NCI-H146 treated with DMSO at 0.1 percent for 48 hours (cell line): ENCODE measurements around the gene AP3D1.

Experiments used
- DNase-seq: peaks from one replicate; lab custom pipeline; 2025; ENCODE audit not compliant: unreplicated experiment; lab: John Stamatoyannopoulos, UW

AP3D1 gene

DNA sequence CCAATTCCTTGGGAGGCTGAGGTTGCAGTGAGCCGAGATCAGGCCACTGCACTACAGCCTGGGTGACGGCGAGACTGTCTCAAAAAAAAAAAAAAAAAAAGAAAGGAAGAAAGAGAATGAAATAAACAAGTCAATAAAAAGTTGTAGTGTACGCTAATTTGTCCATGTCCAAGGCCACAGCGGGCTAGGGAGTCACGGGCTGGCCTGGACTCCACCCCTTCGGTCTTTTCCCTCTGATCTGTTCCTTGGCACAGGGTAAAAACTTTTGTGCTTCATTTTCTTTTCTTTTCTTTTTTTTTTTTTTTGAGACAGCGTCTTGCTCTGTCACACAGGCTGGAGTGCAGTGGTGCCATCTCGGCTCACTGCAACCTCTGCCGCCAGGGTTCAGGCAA, 80.9 kb downstream of the AP3D1 start:
- DNase-seq, result no peak

DNA sequence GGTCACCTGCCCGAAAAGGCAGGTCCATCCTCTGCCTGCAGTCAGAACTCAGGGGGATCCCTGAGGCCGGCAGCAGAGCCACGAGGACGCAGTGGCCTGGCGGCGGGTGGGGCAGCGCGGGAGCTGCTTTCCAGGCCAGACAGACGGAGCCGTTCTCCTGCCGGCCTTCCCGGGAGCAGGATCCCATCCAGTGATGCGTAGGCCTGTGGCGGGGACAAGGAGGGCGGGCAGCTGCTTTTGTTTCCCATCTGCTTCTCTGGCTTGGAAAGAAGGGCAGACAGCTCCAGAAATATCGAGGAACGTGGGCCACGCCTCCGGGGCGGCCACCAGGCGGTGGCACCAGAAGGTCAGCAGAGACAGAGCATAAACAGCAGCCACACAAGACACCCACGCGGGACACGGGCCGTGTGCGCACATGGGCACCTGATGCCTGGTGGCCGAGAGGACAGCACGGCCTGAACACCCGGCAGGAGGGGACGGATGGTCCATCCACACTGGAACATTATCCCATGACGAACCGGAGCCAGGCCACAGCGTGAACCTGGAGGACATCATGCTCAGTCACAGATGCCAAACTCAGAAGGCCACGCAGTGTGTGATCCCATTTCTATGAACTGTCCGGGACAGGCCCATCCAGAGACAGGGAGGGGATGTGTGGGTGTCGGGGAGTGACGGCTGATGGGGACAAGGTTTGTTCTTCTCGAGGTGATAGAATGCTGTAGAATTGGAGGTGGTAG, 86.4 kb downstream of the AP3D1 start:
- no peak for DNase-seq

DNA sequence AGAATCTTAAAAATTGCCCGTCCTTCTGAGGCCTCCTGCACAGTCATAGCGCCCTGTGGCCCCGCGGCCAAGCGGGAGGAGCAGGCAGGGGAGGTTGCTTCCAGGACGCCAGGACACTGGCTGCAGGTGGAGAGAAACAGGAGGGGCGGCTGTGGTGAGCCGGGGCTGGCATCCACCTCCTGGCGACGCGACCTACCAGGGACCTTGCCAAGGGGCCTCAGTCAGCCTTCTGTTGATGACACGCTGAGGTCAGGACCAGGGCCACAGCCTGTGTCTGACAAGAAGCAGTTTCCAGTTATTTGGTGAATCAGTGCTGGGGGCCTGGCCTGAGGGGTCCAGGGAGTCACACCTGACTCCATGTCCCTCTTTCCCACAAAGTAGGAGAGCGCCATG, 87.0 kb downstream of the AP3D1 start:
- DNase-seq, result no peak

DNA sequence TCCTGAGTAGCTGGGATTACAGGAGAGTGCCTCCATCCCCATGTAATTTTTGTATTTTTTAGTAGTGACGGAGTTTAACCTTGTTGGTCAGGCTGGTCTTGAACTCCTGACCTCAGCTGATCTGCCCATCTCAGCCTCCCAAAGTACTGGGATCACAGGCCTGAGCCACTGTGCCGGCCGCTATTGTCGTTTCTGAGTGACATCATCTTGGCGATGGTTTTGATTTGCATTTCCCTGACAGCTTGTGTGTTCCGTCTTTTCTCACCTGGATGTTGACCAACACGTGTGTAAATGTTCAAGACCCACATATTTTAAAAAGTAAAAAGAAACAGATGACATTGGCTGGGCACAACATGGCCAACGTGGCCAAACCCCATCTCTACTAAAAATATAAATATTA, 87.5 kb downstream of the AP3D1 start:
- no peak for DNase-seq

DNA sequence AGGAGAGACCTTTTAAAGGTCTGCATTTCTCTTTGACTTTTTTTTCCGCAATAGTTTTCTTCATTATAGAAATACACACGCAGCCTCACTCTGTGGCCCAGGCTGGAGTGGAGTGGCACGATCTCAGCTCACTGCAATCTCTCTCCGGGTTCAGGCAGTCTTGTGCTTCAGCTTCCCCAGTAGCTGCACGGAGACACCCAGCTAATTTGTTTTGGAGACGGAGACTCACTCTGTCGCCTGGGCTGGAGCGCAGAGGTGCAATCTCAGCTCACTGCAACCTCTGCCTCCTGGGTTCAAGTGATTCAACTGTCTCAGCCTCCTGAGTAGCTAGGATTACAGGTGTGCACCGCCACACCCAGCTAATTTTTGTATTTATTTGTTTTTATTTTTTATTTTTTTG, 88.6 kb downstream of the AP3D1 start:
- DNase-seq, result no peak

DNA sequence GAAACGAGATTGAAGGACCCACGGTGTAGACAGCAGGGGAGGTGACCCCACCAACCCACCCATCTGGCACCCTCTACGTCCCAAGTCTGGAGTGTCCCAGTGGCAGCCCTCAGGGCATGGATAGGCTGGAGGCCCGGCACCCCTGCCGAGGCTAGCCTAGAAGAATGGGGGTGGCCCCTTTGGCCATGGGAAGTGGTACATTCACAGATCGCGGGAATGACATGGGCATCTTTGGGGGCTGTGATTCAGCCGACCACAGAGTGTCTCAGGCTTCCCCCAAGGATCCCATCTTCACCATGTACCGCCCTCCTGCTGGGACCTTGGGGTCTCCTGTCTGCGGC, 89.0 kb downstream of the AP3D1 start:
- no peak for DNase-seq

DNA sequence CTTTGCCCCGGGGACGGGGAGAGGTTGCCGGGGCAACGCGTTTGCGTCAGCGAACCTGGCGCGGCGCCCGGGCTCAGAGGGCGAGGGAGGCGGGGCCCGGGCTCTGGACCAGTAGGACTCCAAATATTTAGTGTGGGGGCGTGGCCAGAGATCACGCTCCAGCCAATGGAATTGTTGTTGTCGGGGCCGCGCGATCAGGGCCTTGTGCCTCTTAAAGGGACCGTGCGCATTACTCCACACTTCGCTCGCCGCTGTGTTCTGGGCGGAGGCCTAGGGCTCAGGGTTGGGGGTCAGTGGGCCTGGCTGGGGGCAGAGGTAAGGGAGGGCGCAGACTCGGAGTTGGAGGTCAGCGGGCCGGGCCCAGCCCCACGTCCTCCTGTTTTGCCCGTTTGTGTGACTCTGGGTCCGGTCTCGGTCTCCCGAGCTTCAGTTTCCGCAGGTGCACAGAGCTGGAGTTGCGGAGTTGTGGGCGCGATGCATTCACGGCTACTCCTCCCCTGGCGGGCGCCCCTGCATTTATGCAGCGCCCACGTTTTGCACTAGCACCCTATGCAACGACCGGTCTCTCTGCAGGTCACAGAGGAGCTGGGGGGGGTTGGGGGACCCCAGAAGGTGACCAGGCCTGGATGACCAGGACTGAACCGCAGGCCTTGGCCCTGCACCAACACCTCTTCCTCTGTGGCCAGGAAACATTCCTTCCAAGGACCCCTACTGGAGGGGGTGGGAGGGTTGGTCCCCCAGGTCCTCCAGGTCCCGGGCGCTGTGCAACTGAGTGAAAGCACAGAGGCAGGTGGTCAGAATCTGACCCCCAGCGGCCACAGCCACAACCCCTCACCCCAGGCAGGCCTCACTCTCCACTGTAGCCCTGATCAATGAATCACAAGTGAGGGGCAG, 89.6 kb downstream of the AP3D1 start:
- DNase-seq, result peak; percentile 89

DNA sequence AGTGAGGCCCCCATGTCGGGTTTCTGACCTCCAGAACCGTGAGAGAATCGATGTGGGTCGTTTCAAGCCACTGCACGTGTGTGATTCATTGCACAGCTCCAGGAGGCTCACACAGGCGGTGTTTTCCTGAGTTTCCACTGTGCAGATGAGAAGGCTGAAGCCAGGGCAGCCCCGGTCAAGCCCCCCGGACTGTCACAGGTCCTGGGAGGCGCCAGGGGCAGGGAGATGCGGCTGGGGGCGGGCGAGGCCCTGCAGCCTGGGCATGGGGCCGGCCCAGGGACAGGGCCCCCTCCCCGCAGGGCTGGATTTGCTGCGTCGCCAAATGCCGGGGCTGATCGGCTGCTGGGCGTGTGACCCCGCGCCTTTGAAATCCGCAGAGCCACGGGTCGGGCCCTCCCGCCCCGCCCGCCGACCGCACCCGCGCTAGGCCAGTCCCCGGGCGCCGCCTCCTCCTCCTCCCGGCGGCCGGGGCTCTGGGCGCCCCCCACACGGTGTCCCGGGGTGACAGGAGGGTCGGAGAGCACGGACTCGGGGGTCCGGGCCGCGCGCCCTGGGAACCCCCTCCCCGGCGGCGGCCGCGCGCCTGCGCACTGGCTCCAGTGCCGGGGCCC, 90.4 kb downstream of the AP3D1 start:
- DNase-seq, result peak; percentile 26

DNA sequence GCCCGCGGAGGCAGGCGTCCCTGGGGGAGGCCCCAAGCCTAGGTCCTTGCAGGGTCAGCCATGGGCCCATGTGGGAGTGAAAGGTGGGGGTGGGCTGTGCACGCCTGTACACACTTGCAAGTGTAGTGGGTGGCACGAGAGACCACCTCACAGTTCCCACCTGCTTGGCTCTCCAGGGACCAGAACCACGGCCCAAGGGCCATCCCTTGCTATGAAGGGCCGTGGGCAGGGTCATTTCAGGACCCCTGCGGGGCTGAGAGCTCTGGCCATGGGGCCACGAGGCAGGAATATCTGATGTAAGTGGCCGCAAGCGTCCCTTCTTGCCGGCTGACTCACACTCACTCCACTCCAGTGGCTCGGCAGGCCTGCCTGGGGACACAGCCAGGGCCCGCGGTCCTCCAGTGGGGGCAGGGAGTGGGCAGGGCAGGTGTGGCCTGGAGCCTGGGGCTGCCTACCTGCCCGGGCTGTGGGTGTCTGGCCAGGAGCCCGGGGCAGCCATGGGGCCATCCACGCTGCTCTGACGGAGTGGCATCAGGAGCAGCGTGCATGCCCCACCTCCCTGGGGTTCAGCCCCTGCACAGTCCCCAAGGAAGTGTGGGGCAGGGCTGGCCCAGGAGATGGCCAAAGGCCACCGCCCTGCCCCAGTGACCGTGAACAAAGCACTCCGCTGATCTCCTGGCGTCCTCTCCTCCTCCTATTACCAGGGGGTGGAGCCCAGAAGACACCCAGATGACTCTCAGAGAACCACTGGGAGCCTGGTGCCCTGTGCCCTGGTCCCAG, 91.8 kb downstream of the AP3D1 start:
- peak; percentile 36 for DNase-seq

DNA sequence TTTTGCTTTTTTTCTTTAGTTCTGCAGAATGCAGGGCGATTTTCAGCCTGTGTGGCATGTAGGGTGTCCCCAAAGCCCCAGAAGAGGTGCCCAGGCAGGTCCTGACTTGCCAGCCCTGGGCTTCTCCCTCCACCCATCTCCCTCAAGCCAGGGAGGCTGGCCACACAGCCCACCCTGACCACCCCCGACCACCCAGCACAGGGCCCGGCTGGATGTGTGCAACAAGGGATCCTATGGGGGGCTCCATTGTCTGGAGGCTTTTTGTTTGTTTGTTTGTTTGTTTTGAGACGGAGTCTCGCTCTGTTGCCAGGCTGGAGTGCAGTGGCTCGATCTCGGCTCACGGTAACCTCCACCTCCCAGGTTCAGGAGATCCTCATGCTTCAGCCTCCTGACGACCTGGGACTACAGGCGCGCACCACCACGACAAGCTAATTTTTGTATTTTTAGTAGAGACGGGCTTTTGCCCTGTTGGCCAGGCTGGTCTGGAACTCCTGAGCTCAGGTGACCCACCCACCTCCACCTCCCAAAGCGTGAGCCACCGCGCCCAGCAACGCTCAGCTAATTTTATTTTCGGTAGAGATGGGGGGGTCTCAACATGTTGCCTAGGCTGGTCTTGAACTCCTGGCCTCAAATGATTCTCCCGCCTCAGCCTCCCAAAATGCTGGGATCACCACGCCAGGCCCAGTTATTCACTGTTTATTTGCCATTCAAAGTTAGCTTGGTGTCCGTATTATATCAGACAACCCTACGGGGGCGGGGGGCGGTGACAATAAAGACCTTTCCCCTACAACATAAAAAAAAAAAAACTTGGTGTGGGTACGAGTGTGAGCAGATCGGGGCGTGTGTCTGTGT, 92.6 kb downstream of the AP3D1 start:
- no peak for DNase-seq

DNA sequence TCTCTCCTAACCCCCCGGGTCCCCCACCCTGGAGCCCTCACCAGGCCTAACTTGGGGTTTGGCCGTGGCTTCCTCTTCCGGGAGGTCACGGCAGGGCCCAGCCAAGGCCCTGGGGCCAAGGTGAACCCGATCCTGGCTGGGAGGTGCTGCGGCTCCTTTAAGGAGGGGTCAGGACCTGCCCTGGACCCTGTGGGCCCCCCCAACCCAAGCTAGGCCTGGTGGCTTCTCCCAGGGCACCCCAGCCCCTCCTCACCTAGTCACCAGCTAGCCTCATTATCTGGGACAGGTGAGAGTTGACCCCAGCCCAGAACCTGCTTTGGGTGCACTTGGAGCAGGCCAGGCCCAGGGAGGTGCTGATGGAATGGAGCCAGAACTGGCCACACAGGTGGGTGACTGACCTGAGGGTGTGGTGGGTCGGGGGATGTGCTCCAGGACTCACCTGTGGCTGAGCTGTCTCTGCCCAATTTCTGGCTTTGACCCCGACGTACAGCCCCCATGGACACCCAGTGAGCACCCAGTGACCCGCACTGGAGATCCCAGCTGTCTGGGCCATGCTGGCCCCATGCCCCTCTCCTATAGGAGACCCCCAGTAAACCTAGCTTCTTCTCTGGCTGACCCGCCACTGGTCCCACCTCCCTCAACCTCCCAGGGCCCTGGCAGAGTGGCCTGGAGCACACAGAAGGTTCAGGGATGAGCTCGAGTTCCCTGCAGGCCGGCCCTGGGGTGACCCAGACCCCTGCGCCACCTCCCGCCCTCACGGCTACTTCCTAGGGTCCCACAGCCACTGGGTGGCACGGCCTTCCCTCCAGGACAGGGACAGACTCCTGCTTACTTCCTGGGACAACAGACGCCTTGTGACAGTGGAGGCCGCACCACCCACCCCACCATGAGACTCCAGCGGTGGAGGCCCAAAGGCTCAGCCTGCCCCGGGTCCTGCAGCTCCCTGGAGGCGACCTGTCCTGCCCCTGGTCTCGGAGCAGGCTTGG, 93.6 kb downstream of the AP3D1 start:
- no peak for DNase-seq

DNA sequence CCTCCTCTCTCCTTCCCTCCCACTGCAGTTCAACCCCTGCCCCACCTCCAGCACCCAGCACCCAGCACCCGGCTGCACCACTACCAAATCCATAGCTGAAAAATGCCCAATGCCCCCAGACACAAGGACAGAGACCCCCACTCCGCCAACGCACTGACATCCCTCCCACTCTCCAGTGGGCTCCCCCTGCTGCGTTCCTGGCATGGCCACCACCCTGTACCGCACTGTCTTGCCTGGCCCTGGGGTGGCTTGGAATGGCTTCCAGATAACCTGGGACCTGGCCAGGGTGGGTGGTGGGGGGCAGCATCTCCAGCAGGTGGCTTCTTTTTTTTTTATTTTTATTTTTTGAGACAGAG, 94.6 kb downstream of the AP3D1 start:
- no peak for DNase-seq

DNA sequence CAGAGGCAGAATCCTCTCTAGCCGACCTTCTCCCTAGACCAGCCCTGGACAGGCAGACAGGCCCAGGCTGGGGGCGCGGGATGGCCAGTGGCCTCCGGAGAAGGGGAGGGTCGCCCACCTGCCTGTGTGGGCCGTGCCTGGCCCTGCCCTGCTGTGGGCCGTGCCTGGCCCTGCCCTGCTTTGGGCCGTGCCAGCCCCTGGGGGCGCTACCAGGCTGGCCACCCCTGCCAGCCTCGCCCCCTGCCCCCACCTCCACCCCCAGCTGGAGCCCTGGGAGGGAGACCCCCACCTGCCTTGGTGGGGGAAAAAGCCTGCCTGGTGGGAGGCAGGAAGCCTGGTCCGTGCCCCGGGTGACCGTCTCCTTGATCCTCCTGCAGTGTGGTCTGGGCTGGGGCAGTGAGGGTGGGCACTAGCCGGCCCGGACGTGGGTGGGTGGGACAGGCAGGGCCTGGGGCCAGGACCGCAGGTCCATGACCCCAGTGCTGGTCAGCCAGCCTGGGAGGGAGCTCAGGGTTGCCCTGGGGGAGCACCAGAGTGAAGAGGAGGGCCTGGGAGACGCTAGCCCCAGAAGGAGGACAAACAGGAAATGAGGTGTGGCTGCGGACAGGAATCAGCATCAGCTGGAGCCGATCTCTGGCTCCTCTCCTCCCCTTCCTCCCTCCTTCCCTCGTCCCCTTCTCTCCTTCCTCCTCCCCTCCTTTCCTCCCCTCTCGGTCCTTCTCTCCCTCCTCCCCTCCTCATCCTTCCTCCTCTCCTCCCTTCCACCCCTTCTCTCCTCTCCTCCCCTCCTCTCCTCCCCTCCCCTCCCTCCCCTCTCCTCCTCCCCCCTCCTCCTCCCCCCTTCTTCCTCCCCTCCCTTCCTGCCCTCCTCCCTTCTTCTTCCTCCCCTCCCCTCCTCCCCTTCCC, 95.2 kb downstream of the AP3D1 start:
- DNase-seq, result no peak

DNA sequence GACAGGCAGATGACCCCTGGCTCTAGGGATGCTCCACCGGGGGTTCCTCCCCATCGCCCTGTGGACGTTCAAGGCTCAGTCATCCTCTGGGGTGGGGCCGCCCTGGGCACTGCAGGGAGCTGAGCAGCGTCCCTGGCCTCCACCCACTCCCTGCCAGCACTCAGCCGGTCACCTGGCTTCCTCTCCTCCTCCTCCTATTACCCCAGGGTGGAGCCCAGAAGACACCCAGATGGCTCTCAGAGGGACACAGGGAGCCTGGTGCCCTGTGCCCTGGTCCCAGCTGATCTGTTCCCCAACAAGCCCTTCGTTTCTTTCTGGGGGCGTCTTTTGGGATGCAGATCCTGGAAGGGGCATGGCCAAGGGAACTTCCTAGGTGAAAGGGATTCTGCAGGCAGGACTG, 96.6 kb downstream of the AP3D1 start:
- DNase-seq, result no peak

DNA sequence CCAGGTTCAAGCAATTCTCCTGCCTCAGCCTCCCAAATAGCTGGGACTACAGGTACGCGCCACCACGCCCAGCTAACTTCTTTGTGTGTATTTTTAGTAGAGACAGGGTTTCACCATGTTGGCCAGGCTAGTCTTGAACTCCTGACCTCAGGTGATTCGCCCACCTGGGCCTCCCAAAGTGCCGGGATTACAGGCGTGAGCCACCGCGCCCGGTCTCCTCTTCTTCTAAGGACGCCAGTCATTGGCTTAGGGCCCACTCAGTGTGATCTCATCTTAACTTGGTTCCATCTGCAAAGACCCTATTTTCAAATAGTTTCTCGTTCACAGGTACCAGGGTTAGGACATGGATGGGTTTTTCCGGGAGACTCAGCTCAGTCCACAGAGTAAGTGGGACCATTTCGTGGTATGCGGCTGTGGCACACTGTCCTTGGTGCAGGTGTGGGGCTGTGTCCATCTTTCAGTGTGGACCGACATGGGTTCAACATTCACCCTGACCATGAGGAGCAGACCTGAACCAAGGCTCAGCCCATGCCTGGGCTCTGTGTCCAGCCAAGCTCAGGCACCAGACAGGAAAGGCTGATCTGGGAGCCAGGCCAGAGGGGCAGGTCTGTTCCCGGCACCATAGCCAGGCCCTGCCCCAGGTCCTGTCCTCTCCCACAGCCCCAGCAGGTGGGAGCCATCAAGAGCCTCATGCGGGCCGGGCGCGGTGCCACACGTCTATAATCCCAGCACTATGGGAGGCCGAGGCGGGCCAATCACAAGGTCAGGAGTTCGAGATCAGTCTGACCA, 97.6 kb downstream of the AP3D1 start:
- DNase-seq, result no peak

DNA sequence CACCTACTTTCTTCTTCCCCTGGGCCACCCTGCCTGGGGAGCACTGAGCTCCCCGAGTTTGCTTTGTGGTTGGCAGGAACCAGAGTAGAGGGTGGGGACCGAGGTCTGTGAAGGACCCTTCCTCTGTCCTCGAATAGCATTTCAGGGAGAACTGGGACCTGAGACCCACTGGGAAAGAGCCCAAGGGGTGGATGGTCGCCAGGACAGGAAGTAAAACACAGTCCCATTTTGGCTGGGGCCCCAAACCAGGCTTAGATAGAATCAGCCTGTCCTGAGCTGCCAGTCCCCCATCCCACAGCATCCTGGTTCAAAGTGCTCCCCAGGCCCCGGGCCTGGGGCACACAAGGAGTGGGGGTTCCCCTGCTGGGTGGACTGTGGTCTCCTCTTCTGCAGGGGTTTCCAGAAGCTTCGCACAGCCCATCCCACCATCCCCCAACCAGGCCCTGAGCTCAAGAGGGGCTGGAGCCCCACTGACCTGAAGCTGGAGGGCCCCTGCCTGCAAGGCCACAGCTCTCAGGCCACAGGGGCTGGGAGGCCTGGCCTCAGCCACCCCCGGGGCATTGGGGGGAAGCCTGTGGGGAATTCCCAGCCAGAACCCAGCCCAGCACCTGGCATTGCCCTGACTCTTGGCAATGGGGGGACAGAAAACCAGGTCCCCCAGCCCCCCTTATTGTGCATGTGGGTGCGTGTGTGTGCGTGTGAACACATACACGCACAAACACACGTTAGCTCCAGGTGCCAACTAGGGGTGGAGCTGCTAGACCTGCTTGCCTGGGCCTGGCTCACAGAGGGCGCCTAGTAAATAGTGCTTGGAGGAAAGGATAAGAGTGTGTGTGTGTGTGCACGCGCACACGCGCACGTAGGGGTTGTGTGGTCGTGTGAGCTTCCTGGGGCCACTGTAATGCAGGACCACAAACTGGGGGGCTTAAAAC, 99.3 kb downstream of the AP3D1 start:
- DNase-seq, result no peak
